WERI-Rb-1 (cell line): Measurements from ENCODE around the gene STK35.
A peak's percentile ranks its signal among the peaks of the same experiment; 100 is the strongest.
"Not testable (repeated sequence)": the region's sequence is repeated elsewhere in the genome, so short reads cannot be mapped to it uniquely, and the experiment has no call there.

Source experiments
- DNase-seq: peaks from one replicate; pipeline ENCODE4 v3.0.0-alpha.2; 2020
- H3K27ac ChIP-seq: fragments of 250-450 bp; sonication (Bioruptor Pico); 2 replicates; pipeline ENCODE4 v1.5.1; 2020; ENCODE audit warnings: mild to moderate bottlenecking, moderate library complexity
- H3K27me3 ChIP-seq: fragments of 250-450 bp; sonication (Bioruptor Pico); 2 replicates; pipeline ENCODE4 v1.5.1; 2021; ENCODE audit warnings: mild to moderate bottlenecking, low read depth, moderate library complexity; ENCODE audit not compliant: insufficient read depth, severe bottlenecking
- H3K36me3 ChIP-seq: fragments of 250-450 bp; sonication (Bioruptor Pico); 2 replicates; pipeline ENCODE4 v1.5.1; 2020; ENCODE audit warnings: mild to moderate bottlenecking, moderate library complexity
- H3K4me3 ChIP-seq: 2 replicates; pipeline ENCODE4 v1.5.1; 2011; ENCODE audit warnings: low read depth, mild to moderate bottlenecking, control low read depth, low read length
- H3K9me3 ChIP-seq: fragments of 250-450 bp; sonication (Bioruptor Pico); 2 replicates; pipeline ENCODE4 v1.5.1; 2021; ENCODE audit warnings: mild to moderate bottlenecking, moderate library complexity; ENCODE audit not compliant: severe bottlenecking
- CTCF ChIP-seq: IDR thresholded peaks from 2 replicates; pipeline ENCODE4 v1.5.1; 2011; ENCODE audit warnings: low read depth, mild to moderate bottlenecking, control low read depth, inconsistent platforms, low read length

STK35 gene

GRCh38 chr20:2170404-2170803 is 68.8 kb downstream of the STK35 start:
- no peak for DNase-seq
- Histone ChIP-seq H3K9me3 (no peaks in the 10 kb centered on the region), H3K27ac (no peak overlapping the region), H3K36me3 (no peaks in the 10 kb centered on the region), H3K27me3 (no peaks in the 10 kb centered on the region), H3K4me3 (no peak overlapping the region)
- no peak for TF ChIP-seq CTCF

GRCh38 chr20:2171266-2171790 is 69.7 kb downstream of the STK35 start:
- no peak overlapping the region for H3K27ac ChIP-seq
- DNase-seq = no peak
- no peak overlapping the region for H3K4me3 ChIP-seq
- no peaks in the 10 kb centered on the region for H3K27me3 ChIP-seq
- no peaks in the 10 kb centered on the region for H3K36me3 ChIP-seq
- TF ChIP-seq CTCF = no peak
- no peaks in the 10 kb centered on the region for H3K9me3 ChIP-seq

- H3K27me3 ChIP-seq, H3K4me3 ChIP-seq, DNase-seq, H3K9me3 ChIP-seq, H3K27ac ChIP-seq, H3K36me3 ChIP-seq: not testable (repeated sequence)
Observed at GRCh38 chr20:2171840-2172239, 70.2 kb downstream of the STK35 start.

DNA sequence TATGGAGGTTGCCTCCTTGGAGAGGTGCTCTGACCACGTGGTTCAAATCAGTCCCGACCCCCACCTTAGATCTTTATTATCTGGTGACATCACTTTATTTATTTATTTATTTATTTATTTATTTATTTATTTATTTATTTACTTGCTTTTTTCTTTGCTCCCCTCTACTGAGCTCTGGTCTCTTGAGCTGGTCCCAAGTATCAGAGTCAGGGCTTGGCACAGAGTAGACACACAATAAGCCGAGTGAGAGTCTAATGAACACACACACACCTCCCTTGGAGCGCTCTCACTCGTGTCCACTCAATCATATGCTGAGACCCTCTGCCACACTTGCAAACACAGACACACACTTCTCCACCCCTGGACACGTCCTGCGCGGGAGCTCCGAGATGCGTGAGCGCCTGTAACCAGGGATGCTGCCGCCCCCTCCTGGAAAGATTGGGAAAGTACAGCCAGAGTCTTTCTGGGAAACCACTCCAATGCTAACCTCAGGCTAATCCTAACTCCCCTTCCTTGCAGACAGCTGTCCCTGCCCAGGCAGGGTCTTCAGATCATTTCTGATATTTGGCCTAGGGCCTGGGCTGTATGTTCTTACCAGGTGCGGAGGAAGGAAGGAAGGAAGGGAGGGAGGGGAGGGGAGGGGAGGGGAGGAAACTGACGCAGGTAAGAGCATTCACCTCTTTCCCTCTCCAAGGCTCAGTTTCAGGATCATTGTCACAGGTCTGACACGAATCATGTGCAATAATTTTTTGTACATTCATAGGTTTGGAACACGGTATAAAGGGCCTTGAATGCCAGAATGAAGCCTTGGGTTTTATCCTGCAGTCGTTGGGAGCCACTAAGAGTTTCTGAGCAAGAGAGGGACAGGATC is 70.9 kb downstream of the STK35 start:
- peak; percentile 76 for DNase-seq
- H3K4me3 ChIP-seq = no peak overlapping the region
- peak; percentile 91 for TF ChIP-seq CTCF
- H3K27ac ChIP-seq = no peak overlapping the region
- H3K9me3 ChIP-seq = no peaks in the 10 kb centered on the region
- no peaks in the 10 kb centered on the region for H3K36me3 ChIP-seq
- H3K27me3 ChIP-seq = no peaks in the 10 kb centered on the region

- H3K4me3 ChIP-seq = no peak overlapping the region
- no peaks in the 10 kb centered on the region for H3K9me3 ChIP-seq
- no peak for TF ChIP-seq CTCF
- no peak overlapping the region for H3K27ac ChIP-seq
- DNase-seq = no peak
- no peaks in the 10 kb centered on the region for H3K36me3 ChIP-seq
- H3K27me3 ChIP-seq = no peaks in the 10 kb centered on the region
Observed at GRCh38 chr20:2173186-2173585, 71.6 kb downstream of the STK35 start.

- H3K27ac ChIP-seq = no peak overlapping the region
- H3K9me3 ChIP-seq = no peaks in the 10 kb centered on the region
- no peak overlapping the region for H3K4me3 ChIP-seq
- no peaks in the 10 kb centered on the region for H3K36me3 ChIP-seq
- no peaks in the 10 kb centered on the region for H3K27me3 ChIP-seq
- no peak for TF ChIP-seq CTCF
- no peak for DNase-seq
Observed at GRCh38 chr20:2174067-2174466, 72.4 kb downstream of the STK35 start.
